GM12872 (cell line): ENCODE data around the gene CDPF1.

Experiments
- TF ChIP-seq, protein P1 (sequence below): IDR thresholded peaks from 3 replicates; pipeline ENCODE4 v1.5.1; 2011; ENCODE audit warnings: low read depth, mild to moderate bottlenecking, low read length, moderate library complexity; ENCODE audit not compliant: insufficient read depth

Gene CDPF1

GRCh38 chr22:46259374-46259773, 9.3 kb upstream of the CDPF1 start:
- TF ChIP-seq, protein P1, sequence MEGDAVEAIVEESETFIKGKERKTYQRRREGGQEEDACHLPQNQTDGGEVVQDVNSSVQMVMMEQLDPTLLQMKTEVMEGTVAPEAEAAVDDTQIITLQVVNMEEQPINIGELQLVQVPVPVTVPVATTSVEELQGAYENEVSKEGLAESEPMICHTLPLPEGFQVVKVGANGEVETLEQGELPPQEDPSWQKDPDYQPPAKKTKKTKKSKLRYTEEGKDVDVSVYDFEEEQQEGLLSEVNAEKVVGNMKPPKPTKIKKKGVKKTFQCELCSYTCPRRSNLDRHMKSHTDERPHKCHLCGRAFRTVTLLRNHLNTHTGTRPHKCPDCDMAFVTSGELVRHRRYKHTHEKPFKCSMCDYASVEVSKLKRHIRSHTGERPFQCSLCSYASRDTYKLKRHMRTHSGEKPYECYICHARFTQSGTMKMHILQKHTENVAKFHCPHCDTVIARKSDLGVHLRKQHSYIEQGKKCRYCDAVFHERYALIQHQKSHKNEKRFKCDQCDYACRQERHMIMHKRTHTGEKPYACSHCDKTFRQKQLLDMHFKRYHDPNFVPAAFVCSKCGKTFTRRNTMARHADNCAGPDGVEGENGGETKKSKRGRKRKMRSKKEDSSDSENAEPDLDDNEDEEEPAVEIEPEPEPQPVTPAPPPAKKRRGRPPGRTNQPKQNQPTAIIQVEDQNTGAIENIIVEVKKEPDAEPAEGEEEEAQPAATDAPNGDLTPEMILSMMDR = no peak

DNA sequence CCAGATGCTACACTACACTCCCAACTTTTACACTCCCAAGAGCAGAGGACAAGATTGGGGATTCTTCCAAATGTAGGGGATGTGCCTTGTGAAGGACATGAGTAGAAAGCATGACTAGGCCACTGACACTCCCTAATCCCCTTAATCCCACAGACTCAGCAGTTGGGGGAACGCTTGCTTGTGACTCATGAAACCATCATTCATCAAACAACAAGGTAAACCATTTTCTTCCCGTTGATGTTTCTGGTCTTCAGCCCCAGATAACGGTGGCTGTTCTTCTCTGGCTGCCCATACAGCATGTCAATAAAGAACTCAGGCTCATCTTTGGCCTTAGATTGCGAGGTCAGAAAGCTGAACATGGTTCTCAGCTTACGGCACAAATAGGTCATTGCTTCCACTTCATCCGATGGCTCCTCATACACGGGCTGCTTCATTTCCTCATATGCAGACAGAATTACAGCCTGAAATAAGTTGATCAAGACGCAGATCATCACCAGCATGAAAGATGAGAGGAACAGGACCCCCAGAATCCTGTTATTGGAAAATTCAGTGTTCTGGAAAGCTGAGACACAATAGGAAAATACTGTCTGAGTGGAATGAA, 6.4 kb upstream of the CDPF1 start:
- TF ChIP-seq, protein P1 = no peak

DNA sequence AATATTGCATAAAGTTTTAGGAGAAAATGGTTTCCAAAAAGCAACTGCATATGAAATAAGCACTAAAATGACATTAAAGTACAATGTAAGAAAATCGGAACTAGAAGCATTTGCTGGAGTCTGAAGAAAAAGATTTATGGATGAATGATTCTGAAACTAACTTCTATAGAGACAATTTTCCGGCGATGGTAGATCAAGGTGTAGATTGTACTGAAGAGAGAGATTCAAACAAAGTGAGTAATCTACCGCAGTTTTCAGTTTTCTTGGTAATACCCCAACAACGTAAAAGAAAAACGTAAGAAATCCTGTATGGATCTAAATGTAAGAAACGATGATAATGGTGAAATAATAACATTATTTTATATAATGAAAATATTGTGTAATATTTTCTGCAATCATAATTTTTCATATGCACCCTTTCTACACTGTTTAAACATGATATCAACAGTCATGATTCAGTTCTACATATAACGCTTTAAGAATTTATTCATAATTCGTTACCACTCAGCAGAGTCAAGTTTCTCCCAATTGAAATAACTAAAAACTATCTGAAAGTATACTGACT, 1.8 kb upstream of the CDPF1 start:
- TF ChIP-seq, protein P1 = no peak

- TF ChIP-seq, protein P1 = no peak
Observed at GRCh38 chr22:46251266-46251665, 1.2 kb upstream of the CDPF1 start.

- TF ChIP-seq, protein P1 = no peak
Observed at GRCh38 chr22:46250783-46251125, 661 bp upstream of the CDPF1 start.

GRCh38 chr22:46247443-46247975, 2.6 kb downstream of the CDPF1 start:
- TF ChIP-seq, protein P1 = no peak

- TF ChIP-seq, protein P1 = no peak
Observed at GRCh38 chr22:46246178-46246577, 3.9 kb downstream of the CDPF1 start.
